Body of pancreas (tissue), 4 donors: ENCODE measurements around the gene KIFC3.

Source experiments
- CTCF ChIP-seq, 7 experiments: fragments of 450-650 bp in 4 of 7; fragments of 200-600 bp in 3 of 7; sonication (generic) in 3 of 7; IDR thresholded peaks; one replicate each; pipeline ENCODE4 v1.5.1; 2016 to 2019; ENCODE audit warnings: antibody characterized with exemption in 7 of 7
- POLR2A ChIP-seq, 3 donors: fragments of 450-650 bp; IDR thresholded peaks; one replicate each; pipeline ENCODE4 v1.6.1; 2016; ENCODE audit warnings: antibody characterized with exemption in 3 of 3, mild to moderate bottlenecking in 2 of 3

GRCh38 chr16:57829969-57830360 lies 27.7 kb upstream of the KIFC3 start:
- TF ChIP-seq POLR2A (IDR thresholded peaks at IDR 0.05) (no peak), CTCF (IDR thresholded peaks at IDR 0.05) (no peak)
